ENCODE data around the gene EP400.

DNA sequence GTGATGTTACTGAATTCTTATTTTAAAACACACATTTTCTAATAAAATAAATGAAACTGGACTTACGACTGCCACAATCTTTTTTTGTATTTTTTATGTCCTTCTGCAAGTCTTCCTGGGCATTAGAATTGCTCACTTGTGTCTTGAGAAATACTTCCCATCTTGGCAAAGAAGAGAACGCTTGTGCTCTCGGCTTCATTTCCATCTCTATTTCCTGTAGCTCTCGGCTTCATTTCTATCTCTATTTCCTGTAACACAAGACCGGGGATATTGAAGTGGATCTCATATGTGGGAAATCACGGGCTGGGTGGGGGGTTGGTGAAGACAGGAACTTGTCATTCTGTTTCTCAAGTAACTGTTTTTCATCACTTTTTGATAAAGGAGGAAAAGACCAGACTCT is 77.9 kb downstream of the EP400 start:
- TF ChIP-seq, protein P1, sequence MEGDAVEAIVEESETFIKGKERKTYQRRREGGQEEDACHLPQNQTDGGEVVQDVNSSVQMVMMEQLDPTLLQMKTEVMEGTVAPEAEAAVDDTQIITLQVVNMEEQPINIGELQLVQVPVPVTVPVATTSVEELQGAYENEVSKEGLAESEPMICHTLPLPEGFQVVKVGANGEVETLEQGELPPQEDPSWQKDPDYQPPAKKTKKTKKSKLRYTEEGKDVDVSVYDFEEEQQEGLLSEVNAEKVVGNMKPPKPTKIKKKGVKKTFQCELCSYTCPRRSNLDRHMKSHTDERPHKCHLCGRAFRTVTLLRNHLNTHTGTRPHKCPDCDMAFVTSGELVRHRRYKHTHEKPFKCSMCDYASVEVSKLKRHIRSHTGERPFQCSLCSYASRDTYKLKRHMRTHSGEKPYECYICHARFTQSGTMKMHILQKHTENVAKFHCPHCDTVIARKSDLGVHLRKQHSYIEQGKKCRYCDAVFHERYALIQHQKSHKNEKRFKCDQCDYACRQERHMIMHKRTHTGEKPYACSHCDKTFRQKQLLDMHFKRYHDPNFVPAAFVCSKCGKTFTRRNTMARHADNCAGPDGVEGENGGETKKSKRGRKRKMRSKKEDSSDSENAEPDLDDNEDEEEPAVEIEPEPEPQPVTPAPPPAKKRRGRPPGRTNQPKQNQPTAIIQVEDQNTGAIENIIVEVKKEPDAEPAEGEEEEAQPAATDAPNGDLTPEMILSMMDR (IDR thresholded peaks at IDR 0.05; ENCODE audit: low read depth, low read length): no peak
- no peak for TF ChIP-seq POLR2A (IDR thresholded peaks at IDR 0.05; ENCODE audit: extremely low read depth, insufficient read length)
- TF ChIP-seq MYC (IDR thresholded peaks at IDR 0.05; ENCODE audit: low read depth, low read length): no peak

All from NB4 (cell line).